Neural progenitor cell (in vitro differentiated cells): ENCODE measurements around the gene ATP8B2. TPM values are rescaled to one million over a fixed set of nuclear protein-coding genes. Genes with fewer than 3 reads are reported as not detected.
"Not testable (repeated sequence)": the region's sequence is repeated elsewhere in the genome, so short reads cannot be mapped to it uniquely, and the experiment has no call there.

ENCODE experiments used
- DNase-seq: peaks from one replicate; pipeline ENCODE4 v3.0.0-alpha.2; 2016; ENCODE audit warnings: low spot score
- H2AFZ ChIP-seq: fragments of 200-600 bp; sonication (generic); replicated peaks from 2 replicates; pipeline ENCODE4 v1.6.1; 2016; ENCODE audit warnings: antibody characterized with exemption
- H3F3A ChIP-seq: fragments of 200-600 bp; sonication (generic); 2 replicates; pipeline ENCODE4 v1.6.1; 2016; ENCODE audit warnings: antibody characterized with exemption, low read depth
- H3K27ac ChIP-seq: fragments of 200-600 bp; sonication (generic); 2 replicates; pipeline ENCODE4 v1.5.1; 2016; ENCODE audit warnings: mild to moderate bottlenecking
- H3K27me3 ChIP-seq: fragments of 200-600 bp; sonication (generic); 2 replicates; pipeline ENCODE4 v1.6.1; 2016; ENCODE audit warnings: mild to moderate bottlenecking, moderate library complexity
- H3K36me3 ChIP-seq: fragments of 200-600 bp; sonication (generic); 2 replicates; pipeline ENCODE4 v1.5.1; 2016
- H3K4me1 ChIP-seq: fragments of 200-600 bp; sonication (generic); 2 replicates; pipeline ENCODE4 v1.6.1; 2016; ENCODE audit warnings: mixed run types
- H3K4me2 ChIP-seq: fragments of 200-600 bp; sonication (generic); 2 replicates; pipeline ENCODE4 v1.6.1; 2016
- H3K4me3 ChIP-seq: fragments of 200-600 bp; sonication (generic); 2 replicates; pipeline ENCODE4 v1.5.1; 2016
- H3K79me2 ChIP-seq: fragments of 200-600 bp; sonication (generic); 2 replicates; pipeline ENCODE4 v1.6.1; 2016; ENCODE audit warnings: low read depth
- H3K9ac ChIP-seq: fragments of 200-600 bp; sonication (generic); 2 replicates; pipeline ENCODE4 v1.6.1; 2016
- H3K9me3 ChIP-seq: fragments of 200-600 bp; sonication (generic); 2 replicates; pipeline ENCODE4 v1.5.1; 2016; ENCODE audit warnings: low read depth
- H4K20me1 ChIP-seq: fragments of 200-600 bp; sonication (generic); 2 replicates; pipeline ENCODE4 v1.6.1; 2016; ENCODE audit warnings: low read depth
- H3K27ac Mint-ChIP-seq: 3 replicates; pipeline ENCODE4 v1.8.0; 2021; ENCODE audit warnings: mixed read lengths
- H3K27me3 Mint-ChIP-seq: 2 replicates; pipeline ENCODE4 v1.8.0; 2022; ENCODE audit warnings: low read depth, mild to moderate bottlenecking, inconsistent platforms, moderate library complexity, mixed read lengths; ENCODE audit not compliant: insufficient read depth
- H3K36me3 Mint-ChIP-seq: 3 replicates; pipeline ENCODE4 v1.8.0; 2021; ENCODE audit warnings: mixed read lengths
- H3K4me1 Mint-ChIP-seq: 3 replicates; pipeline ENCODE4 v1.8.0; 2021; ENCODE audit warnings: mixed read lengths
- H3K4me3 Mint-ChIP-seq: 3 replicates; pipeline ENCODE4 v1.8.0; 2021; ENCODE audit warnings: mild to moderate bottlenecking, moderate library complexity, mixed read lengths
- H3K9me3 Mint-ChIP-seq: 3 replicates; pipeline ENCODE4 v1.8.0; 2020; ENCODE audit warnings: mixed read lengths
- CTCF ChIP-seq: fragments of 200-600 bp; sonication (generic); IDR thresholded peaks from 2 replicates; pipeline ENCODE4 v1.5.1; 2017; ENCODE audit warnings: antibody characterized with exemption, mild to moderate bottlenecking
- EZH2 ChIP-seq: fragments of 200-600 bp; sonication (generic); IDR thresholded peaks from 2 replicates; pipeline ENCODE4 v1.6.1; 2017; ENCODE audit warnings: antibody characterized with exemption, mild to moderate bottlenecking, moderate library complexity
- EZH2phosphoT487 ChIP-seq: fragments of 200-600 bp; sonication (generic); IDR thresholded peaks from 2 replicates; pipeline ENCODE4 v1.6.1; 2017; ENCODE audit warnings: antibody characterized with exemption
- total RNA-seq: library from RNA; depleted of rRNA; stranded (reverse); fragments of >200 nt; gene quantifications from 2 replicates; pipeline ENCODE4 v1.2.3, GENCODE V29; 2015; ENCODE audit warnings: low replicate concordance

Gene ATP8B2
- total RNA-seq, 1 donor from 2014 or later = 41.6 TPM

DNA sequence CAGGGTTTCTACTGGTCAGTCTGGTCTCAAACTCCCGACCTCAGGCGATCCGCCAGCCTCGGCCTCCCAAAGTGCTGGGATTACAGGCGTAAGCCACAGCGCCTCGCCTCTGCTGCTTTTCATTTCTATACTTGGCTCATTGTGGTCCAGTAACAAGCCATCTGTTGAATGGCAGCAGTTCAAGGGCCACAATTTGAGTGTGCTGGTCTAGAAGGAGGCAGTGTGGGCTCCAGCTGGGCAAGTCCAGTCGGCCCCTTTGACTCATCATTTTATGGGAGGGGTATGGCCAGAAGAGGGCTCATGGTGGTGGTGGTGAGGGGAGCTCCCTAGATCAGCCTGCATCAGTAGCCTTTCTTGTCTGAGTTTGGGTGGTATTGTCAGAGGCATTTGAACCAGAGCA, 33.2 kb downstream of the ATP8B2 start:
- H3K79me2 ChIP-seq = no peaks in the 10 kb centered on the region
- peaks cover 6% of the 10 kb centered on the region for H3K27me3 ChIP-seq
- Mint-ChIP-seq H3K4me1 (peaks cover 12% of the 10 kb centered on the region), H3K9me3 (no peaks in the 10 kb centered on the region), H3K36me3 (no peaks in the 10 kb centered on the region), H3K4me3 (no peak overlapping the region), H3K27ac (no peak overlapping the region), H3K27me3 (peaks cover 3% of the 10 kb centered on the region)
- H3K36me3 ChIP-seq = no peaks in the 10 kb centered on the region
- H3K9ac ChIP-seq = no peak overlapping the region
- TF ChIP-seq EZH2 (no peak), CTCF (no peak), EZH2phosphoT487 (no peak)
- H3K4me2 ChIP-seq = no peak overlapping the region
- no peaks in the 10 kb centered on the region for H4K20me1 ChIP-seq
- H3F3A ChIP-seq = peaks cover 3% of the 10 kb centered on the region
- H2AFZ ChIP-seq = no peak overlapping the region
- H3K4me1 ChIP-seq = no peaks in the 10 kb centered on the region
- no peaks in the 10 kb centered on the region for H3K9me3 ChIP-seq
- no peak overlapping the region for H3K4me3 ChIP-seq
- no peak for DNase-seq
- H3K27ac ChIP-seq = no peak overlapping the region

GRCh38 chr1:154360288-154360687, 35.0 kb downstream of the ATP8B2 start:
- H3K36me3 Mint-ChIP-seq = no peaks in the 10 kb centered on the region
- TF ChIP-seq EZH2 (no peak), EZH2phosphoT487 (no peak), CTCF (no peak)

GRCh38 chr1:154360881-154361280, 35.6 kb downstream of the ATP8B2 start:
- H3K79me2 ChIP-seq, H3K4me3 ChIP-seq, H3K4me1 Mint-ChIP-seq, H4K20me1 ChIP-seq, H3K27ac ChIP-seq, H3K27me3 Mint-ChIP-seq, H3K9me3 Mint-ChIP-seq, H3K36me3 Mint-ChIP-seq, H2AFZ ChIP-seq, H3K4me2 ChIP-seq, H3K4me1 ChIP-seq, H3F3A ChIP-seq, DNase-seq, H3K9me3 ChIP-seq, H3K27ac Mint-ChIP-seq, H3K27me3 ChIP-seq, H3K36me3 ChIP-seq, H3K9ac ChIP-seq, H3K4me3 Mint-ChIP-seq: not testable (repeated sequence)

More at GRCh38 chr1:154360288-154360687, 35.0 kb downstream of the ATP8B2 start:
- H3K27ac ChIP-seq = no peak overlapping the region
- H3K27me3 Mint-ChIP-seq = peaks cover 3% of the 10 kb centered on the region
- no peaks in the 10 kb centered on the region for H3F3A ChIP-seq
- H3K27me3 ChIP-seq = no peaks in the 10 kb centered on the region
- no peaks in the 10 kb centered on the region for H3K79me2 ChIP-seq
- H3K27ac Mint-ChIP-seq = no peak overlapping the region
- H3K4me3 Mint-ChIP-seq = no peak overlapping the region
- no peaks in the 10 kb centered on the region for H3K4me1 Mint-ChIP-seq
- H4K20me1 ChIP-seq = no peaks in the 10 kb centered on the region
- no peaks in the 10 kb centered on the region for H3K36me3 ChIP-seq
- no peak overlapping the region for H3K4me2 ChIP-seq
- H3K9me3 ChIP-seq = no peaks in the 10 kb centered on the region
- no peaks in the 10 kb centered on the region for H3K4me1 ChIP-seq
- DNase-seq = no peak
- no peak overlapping the region for H3K4me3 ChIP-seq
- H2AFZ ChIP-seq = no peak overlapping the region
- H3K9me3 Mint-ChIP-seq = no peaks in the 10 kb centered on the region
- H3K9ac ChIP-seq = no peak overlapping the region

- no peaks in the 10 kb centered on the region for H3K36me3 ChIP-seq
- Mint-ChIP-seq H3K27ac (no peak overlapping the region), H3K27me3 (peaks cover 7% of the 10 kb centered on the region), H3K36me3 (no peaks in the 10 kb centered on the region), H3K4me3 (no peak overlapping the region), H3K9me3 (no peaks in the 10 kb centered on the region), H3K4me1 (no peaks in the 10 kb centered on the region)
- TF ChIP-seq CTCF = no peak
- no peak for TF ChIP-seq EZH2
- H3K79me2 ChIP-seq = no peaks in the 10 kb centered on the region
- no peaks in the 10 kb centered on the region for H3K4me1 ChIP-seq
- H2AFZ ChIP-seq = no peak overlapping the region
- no peak for DNase-seq
- no peaks in the 10 kb centered on the region for H3K9me3 ChIP-seq
- no peak overlapping the region for H3K4me3 ChIP-seq
- H3F3A ChIP-seq = no peaks in the 10 kb centered on the region
- no peak overlapping the region for H3K9ac ChIP-seq
- H3K27me3 ChIP-seq = no peaks in the 10 kb centered on the region
- no peak overlapping the region for H3K4me2 ChIP-seq
- H3K27ac ChIP-seq = no peak overlapping the region
- H4K20me1 ChIP-seq = no peaks in the 10 kb centered on the region
Measured at GRCh38 chr1:154361357-154361756, 36.0 kb downstream of the ATP8B2 start.
